ENCODE data around the gene KDR. TPM values are rescaled to one million over a fixed set of nuclear protein-coding genes. Genes with fewer than 3 reads are reported as not detected.

Gene KDR
- total RNA-seq, 1 donor from 2014 or later = 2.0 TPM

GRCh38 chr4:55154933-55155332, 29.5 kb upstream of the KDR start:
- no peak for TF ChIP-seq CTCF (IDR thresholded peaks at IDR 0.05; ENCODE audit: partially characterized antibody, unreplicated experiment)
- no peak for DNase-seq
- H3K4me3 Mint-ChIP-seq (ENCODE audit: unreplicated experiment) = no peak overlapping the region
- no peaks in the 10 kb centered on the region for H3K27me3 Mint-ChIP-seq (ENCODE audit: unreplicated experiment)
- H3K9me3 Mint-ChIP-seq (ENCODE audit: unreplicated experiment) = no peaks in the 10 kb centered on the region
- no peak overlapping the region for H3K27ac Mint-ChIP-seq (ENCODE audit: unreplicated experiment)
- H3K36me3 Mint-ChIP-seq (ENCODE audit: unreplicated experiment) = no peaks in the 10 kb centered on the region
- H3K4me1 Mint-ChIP-seq (ENCODE audit: low read depth, unreplicated experiment) = no peaks in the 10 kb centered on the region

GRCh38 chr4:55154290-55154880, 29.0 kb upstream of the KDR start:
- TF ChIP-seq CTCF (IDR thresholded peaks at IDR 0.05; ENCODE audit: partially characterized antibody, unreplicated experiment) = no peak
- no peaks in the 10 kb centered on the region for H3K9me3 Mint-ChIP-seq (ENCODE audit: unreplicated experiment)
- H3K36me3 Mint-ChIP-seq (ENCODE audit: unreplicated experiment) = no peaks in the 10 kb centered on the region
- no peaks in the 10 kb centered on the region for H3K4me1 Mint-ChIP-seq (ENCODE audit: low read depth, unreplicated experiment)
- DNase-seq = no peak
- H3K27me3 Mint-ChIP-seq (ENCODE audit: unreplicated experiment) = no peaks in the 10 kb centered on the region
- no peak overlapping the region for H3K27ac Mint-ChIP-seq (ENCODE audit: unreplicated experiment)
- no peak overlapping the region for H3K4me3 Mint-ChIP-seq (ENCODE audit: unreplicated experiment)

- Mint-ChIP-seq H3K27ac (ENCODE audit: unreplicated experiment) (no peak overlapping the region), H3K4me3 (ENCODE audit: unreplicated experiment) (no peak overlapping the region), H3K9me3 (ENCODE audit: unreplicated experiment) (no peaks in the 10 kb centered on the region), H3K36me3 (ENCODE audit: unreplicated experiment) (no peaks in the 10 kb centered on the region), H3K27me3 (ENCODE audit: unreplicated experiment) (no peaks in the 10 kb centered on the region), H3K4me1 (ENCODE audit: low read depth, unreplicated experiment) (no peaks in the 10 kb centered on the region)
- TF ChIP-seq CTCF (IDR thresholded peaks at IDR 0.05; ENCODE audit: partially characterized antibody, unreplicated experiment) = no peak
- no peak for DNase-seq
Observed at GRCh38 chr4:55143858-55144257, 18.5 kb upstream of the KDR start.

- Mint-ChIP-seq H3K9me3 (ENCODE audit: unreplicated experiment) (no peaks in the 10 kb centered on the region), H3K27ac (ENCODE audit: unreplicated experiment) (no peak overlapping the region), H3K36me3 (ENCODE audit: unreplicated experiment) (no peaks in the 10 kb centered on the region), H3K4me3 (ENCODE audit: unreplicated experiment) (no peak overlapping the region), H3K27me3 (ENCODE audit: unreplicated experiment) (no peaks in the 10 kb centered on the region), H3K4me1 (ENCODE audit: low read depth, unreplicated experiment) (no peaks in the 10 kb centered on the region)
- DNase-seq = no peak
- TF ChIP-seq CTCF (IDR thresholded peaks at IDR 0.05; ENCODE audit: partially characterized antibody, unreplicated experiment) = no peak
Observed at GRCh38 chr4:55138367-55138766, 13.0 kb upstream of the KDR start.

- Mint-ChIP-seq H3K36me3 (ENCODE audit: unreplicated experiment) (no peaks in the 10 kb centered on the region), H3K27ac (ENCODE audit: unreplicated experiment) (no peak overlapping the region), H3K4me1 (ENCODE audit: low read depth, unreplicated experiment) (no peaks in the 10 kb centered on the region), H3K27me3 (ENCODE audit: unreplicated experiment) (no peaks in the 10 kb centered on the region), H3K4me3 (ENCODE audit: unreplicated experiment) (no peak overlapping the region), H3K9me3 (ENCODE audit: unreplicated experiment) (no peaks in the 10 kb centered on the region)
- no peak for TF ChIP-seq CTCF (IDR thresholded peaks at IDR 0.05; ENCODE audit: partially characterized antibody, unreplicated experiment)
- DNase-seq = no peak
Observed at GRCh38 chr4:55136634-55137033, 11.2 kb upstream of the KDR start.

Data from glutamatergic neuron (in vitro differentiated cells).